HG02642 (cell line): ENCODE data around the gene NCBP2L.
A peak's percentile ranks its signal among the peaks of the same experiment; 100 is the strongest.
"Not testable (repeated sequence)": the region's sequence is repeated elsewhere in the genome, so short reads cannot be mapped to it uniquely, and the experiment has no call there.

Source experiments
- ATAC-seq: cut with Tn5 transposase; IDR thresholded peaks from one replicate; pipeline ENCODE4 v1.9.1; 2021; ENCODE audit warnings: mild to moderate bottlenecking; ENCODE audit not compliant: unreplicated experiment, poor library complexity

The NCBP2L gene

DNA sequence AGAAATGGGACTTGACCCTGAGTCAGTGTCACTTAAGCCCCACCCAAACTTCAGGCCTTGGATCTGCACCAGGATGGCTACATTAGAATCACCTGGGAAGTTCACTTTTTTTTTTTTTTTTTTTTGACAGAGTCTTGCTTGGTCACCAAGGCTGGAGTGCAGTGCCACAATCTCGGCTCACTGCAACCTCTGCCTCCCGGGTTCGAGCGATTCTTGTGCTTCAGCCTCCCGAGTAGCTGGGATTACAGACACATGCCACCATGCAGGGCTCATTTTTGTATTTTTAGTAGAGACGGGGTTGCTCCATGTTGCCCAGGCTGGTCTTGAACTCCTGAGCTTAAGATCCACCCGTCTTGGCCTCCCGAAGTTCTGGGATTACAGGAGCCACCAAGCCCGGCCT, 3.0 kb downstream of the NCBP2L start:
- ATAC-seq = no peak

DNA sequence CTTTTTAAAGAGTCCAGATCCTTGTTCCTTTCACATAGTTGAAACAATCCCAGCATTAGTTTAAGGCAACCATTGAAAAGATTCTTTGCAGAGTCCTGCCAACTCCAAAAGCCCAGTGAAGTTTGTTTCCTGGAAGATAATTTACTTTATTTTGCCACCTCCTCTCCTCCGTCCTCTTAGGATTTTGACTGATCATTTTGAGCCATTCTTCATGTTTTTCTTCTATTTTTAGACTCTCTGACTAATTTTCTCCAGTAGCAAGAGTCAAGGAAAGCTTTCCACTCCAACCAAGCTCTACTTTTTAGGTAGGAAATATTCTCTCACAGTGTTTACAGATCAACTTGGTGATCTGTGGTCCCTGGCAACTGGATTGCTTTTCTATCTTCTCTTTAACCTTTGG, 10.3 kb downstream of the NCBP2L start:
- ATAC-seq = no peak

DNA sequence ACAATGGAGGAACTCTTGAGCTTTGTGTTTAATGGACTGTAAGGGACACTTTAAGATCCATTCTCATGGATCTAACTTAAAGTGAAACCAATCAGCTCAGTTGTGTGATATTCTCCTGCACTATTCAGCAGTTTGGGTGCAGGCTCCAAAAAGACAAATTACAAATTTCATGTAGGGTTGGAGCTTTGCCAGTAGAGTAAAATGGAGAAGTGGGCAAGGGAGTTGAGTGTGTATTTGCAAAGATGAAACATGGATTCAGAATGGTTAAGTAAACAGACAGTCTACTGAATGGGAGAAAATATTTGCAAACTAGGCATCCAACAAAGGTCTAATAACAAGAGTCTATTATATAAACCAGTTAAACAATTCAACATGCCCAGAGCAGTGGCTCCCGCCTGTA, 26.9 kb downstream of the NCBP2L start:
- ATAC-seq = no peak

DNA sequence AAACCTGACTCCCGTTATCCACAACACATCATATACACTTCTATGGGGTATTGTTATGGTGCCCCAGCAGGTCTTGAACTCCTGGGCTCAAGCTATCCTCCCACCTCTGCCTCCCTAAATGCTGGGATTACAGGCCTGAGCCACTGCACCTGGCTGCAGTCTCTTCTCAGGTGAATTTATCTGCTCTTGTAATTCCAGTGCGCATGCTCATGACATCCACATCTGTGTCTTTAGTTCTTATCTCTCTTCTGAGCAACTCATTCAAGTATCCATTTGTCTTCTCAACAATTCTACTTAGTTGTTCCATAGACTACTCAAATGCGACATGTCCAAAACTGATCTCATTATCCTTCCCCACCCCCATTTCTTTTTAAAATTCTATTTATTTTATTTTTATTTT, 27.6 kb downstream of the NCBP2L start:
- no peak for ATAC-seq

DNA sequence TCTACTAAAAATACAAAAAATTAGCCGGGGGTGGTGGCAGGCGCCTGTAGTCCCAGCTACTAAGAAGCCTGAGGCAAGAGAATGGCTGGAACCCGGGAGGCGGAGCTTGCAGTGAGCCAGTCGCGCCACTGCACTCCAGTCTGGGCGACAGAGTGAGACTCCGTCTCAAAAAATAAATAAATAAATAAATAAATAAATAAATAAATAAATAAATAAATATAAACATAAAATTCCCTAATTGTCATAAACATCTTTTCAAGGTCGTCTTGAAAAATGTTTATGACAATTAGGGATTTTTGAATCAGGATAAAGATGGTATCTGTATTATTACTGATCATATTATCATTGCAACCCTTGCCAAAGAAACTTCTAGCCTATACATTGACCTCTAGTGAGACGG, 32.5 kb downstream of the NCBP2L start:
- not testable (repeated sequence) for ATAC-seq

DNA sequence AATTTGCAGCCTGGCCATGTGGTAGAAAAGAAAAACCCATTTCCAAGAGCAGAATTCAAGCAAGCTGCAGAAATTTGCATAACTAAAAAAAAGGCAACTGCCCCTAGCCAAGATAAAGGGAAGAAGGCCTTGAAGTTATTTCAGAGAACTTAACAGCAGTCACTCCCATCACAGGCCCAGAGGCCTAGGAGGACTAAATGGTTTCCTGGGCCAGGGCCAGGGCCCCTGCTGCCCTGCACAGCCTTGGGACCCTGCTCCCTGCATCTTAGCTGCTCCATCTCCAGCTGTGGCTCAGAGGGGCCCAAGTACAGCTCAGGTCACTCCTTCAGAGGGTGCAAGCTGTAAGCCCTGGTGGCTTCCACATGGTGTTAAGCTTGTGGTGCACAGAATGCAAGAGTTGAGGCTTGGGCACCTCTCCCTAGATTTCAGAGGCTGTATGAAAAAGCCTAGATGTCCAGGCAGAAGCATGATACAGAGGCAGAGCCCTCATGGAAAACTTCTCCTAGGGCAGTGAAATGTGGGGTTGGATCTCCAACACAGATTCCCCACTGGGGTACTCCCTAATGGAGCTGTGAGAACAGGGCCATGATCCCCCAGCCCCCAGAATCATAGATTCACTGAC, 41.5 kb downstream of the NCBP2L start:
- no peak for ATAC-seq

DNA sequence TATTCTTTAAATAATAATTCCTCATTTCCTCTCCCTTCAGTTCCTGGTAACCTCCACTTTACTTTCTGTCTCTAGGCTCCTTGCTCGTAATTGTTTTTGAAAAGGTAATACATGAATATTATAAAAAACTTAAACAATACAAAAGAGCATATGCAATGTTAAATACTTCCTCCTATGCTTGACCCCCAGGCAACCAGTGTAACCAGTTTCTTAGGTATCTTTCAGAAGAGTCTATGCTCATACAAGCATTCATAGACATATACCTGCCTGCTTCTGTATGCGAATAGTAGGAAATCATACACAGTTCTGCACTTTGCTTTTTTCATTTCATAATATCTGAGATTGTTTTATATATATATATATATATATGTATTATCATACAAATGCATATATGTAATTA, 45.5 kb downstream of the NCBP2L start:
- no peak for ATAC-seq

DNA sequence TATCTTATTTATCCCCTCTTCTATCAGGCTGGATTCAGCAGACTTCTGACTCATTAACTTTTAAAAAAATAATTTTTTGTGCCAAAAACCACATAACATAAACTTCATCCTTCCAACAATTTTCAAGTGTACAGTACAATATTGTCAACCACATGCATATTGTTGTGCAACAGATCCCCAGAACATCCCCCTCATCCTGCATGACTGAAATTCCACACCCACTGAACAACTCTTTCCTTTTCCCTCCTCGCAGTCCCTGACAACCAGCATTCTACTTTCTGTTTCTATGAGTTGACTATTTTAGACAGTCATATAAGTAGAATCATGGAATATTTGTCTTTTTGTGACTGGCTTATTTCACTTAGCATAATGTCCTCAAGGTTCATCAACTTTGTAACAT, 45.9 kb downstream of the NCBP2L start:
- no peak for ATAC-seq

DNA sequence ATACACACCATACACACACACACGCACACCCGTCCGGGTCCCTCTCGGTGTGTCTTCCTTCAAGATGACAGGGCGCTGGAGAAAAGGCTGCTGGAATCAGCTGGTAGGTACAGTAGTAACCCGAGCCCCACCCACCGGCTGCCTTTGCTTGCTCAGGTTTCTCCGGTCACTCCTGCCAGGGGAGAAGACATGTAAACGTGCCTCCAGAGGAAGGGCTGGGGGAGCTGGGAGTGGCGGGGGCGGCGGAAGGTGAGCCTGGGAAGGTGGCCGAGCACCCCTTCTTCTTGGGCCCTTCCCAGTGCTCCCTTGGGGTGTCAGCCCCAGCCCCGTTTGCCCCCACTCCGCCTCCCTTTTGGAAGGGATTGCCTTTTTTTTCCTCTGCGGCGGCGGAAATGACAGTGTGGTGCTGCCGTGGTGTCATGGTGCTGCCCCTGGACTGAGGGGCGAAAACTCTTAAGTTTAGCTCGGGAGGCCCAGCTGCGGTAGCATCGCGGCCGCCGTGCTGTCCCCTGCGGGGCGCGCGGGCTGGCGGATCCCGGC, 48.2 kb downstream of the NCBP2L start, which contains the start of gene MID2:
TSS of gene MID2 (plus strand) at position 169 of the 540 bp plus-strand sequence. CDS start 561 bp downstream, outside the sequence.
- peak; percentile 35 for ATAC-seq

DNA sequence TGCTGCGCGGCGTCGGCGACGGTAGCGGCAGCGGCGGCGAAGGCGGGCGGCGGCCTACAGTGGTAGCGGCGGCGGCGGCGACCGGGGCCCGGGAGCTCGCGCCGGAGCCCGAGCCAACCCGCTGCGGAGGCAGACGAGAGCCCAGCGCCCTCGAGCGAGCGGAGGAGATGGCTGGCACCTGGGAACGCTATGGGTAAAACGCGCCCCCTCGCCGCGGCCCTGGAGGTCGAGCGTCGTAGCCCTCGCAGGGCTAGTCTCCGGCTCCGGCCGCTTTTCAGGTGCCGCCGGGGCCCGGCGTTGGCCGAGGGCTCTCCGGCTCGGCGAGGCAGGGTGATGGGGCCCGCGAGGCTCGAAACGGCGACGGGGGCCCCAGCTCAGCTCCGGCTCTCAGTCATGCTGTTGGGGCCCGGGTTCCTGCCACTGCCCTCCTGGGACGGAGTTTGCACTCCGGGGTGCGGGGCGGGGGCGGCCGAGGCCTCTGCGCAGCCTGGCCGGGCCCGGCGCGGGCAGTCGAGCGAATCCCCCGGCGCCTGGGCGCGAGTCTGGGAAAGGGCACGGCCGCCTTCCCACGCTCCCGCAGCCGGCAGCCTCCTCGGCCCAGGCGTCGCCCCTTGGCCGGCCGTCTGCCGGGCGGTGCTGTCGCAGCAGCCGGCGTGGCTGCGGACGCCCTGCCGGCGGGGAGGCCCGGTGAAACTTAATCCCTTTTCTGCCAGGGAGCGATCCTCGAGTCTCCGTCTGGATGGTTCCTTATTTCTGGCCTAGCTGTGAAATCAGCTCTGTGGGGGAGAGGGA, 48.9 kb downstream of the NCBP2L start:
- peak; percentile 65 for ATAC-seq

DNA sequence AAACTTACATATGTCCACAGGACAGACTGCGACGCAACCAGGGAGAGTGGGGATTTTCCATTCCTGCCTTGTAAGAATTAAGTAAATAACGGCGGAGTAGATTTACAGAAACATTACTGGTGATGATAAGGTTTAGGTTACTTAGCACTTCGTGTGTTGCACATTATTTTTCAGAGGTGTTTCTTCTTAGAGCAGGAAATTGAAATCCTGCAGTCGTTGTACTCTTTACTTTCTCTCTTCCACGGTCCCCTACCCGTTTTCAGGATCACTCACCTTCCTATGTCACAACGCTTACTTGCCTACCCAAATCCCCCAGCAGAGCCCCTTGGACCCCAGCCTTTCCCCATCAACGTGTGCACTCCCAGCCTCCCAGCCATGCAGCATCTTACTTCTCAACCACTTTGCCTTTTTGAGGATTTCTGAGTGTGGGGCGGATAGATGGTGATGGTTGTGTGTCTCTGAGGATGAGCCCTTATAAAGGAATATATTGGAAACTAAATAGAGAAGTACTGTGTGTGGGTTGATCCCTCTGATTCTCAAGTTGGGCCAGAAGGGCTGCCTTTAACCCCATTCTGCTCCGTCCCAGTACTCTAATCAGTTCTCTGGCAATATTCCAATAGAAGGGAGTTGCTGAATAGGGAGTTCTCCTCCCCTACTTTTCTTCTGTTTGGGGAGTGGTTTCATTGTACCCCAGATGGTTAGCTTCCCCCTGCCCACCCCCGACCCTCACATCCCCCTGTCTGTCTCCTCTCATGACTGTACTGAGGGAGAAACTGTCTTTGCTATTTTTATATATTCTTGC, 49.7 kb downstream of the NCBP2L start:
- ATAC-seq = no peak

DNA sequence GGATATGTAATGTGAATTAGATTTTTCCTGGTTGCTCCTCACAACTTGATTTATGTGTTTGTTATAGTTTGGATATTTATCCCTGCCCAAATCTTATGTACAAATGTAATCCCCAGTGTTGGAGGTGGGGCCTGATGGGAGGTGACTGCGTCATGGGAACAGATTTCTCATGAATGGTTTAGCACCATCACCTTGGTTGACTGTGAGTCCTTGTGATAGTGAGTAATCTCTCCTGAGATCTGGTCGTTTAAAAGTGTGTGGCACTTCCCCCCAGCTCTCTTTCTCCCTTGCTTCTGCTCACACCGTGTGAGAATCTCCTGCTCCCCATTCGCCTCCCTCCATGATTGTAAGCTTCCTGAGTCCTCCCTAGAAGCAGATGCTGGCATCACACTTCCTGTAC, 50.3 kb downstream of the NCBP2L start:
- ATAC-seq = no peak

DNA sequence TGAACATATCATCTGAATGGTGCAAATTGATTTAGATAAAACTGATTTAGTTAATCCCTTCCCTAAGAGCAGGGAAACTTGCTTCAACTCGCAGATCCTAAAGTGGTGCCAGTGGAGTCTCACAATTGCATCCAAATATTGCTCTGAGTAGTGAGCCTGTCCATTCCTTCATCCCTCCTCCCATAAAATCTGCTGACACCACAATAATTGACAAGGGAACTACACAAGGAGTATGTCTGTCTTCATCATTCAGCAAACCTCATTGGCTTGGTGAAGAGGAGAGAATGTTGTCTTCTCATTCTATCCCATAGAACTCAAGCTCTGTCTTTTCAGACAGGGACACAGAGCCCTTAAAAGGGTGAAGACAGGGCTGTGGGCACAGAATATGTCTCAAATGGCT, 52.3 kb downstream of the NCBP2L start:
- no peak for ATAC-seq

DNA sequence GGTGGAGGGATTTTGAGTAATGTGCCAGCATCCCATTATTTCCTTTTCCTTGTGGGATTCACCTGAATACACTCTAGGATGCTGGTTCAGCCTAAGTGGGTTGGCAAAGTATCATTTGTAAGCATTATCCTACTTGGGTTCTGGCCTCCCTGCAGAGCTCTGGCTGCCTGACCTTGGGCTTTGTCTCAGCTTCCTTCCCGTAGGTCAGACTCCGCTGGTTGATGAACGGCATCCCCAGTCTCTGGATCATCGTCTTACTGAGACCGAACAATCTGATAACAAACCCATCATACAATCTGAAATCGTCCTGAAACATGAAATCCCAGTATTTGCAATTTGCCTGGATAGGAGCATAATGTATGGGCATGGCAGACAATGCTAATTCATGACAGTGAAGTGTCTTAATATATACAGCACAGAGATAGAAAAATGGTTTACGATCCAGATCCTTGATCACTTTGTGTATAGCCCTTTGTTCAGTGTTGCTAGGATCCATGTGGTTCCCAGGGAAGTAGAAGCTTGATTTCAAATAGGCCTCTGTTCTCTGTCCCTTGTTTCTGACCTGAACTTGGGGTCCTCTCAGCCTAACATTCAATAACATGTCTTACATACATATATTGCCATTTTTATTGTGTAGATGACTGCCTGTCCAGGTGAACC, 53.7 kb downstream of the NCBP2L start:
- no peak for ATAC-seq

DNA sequence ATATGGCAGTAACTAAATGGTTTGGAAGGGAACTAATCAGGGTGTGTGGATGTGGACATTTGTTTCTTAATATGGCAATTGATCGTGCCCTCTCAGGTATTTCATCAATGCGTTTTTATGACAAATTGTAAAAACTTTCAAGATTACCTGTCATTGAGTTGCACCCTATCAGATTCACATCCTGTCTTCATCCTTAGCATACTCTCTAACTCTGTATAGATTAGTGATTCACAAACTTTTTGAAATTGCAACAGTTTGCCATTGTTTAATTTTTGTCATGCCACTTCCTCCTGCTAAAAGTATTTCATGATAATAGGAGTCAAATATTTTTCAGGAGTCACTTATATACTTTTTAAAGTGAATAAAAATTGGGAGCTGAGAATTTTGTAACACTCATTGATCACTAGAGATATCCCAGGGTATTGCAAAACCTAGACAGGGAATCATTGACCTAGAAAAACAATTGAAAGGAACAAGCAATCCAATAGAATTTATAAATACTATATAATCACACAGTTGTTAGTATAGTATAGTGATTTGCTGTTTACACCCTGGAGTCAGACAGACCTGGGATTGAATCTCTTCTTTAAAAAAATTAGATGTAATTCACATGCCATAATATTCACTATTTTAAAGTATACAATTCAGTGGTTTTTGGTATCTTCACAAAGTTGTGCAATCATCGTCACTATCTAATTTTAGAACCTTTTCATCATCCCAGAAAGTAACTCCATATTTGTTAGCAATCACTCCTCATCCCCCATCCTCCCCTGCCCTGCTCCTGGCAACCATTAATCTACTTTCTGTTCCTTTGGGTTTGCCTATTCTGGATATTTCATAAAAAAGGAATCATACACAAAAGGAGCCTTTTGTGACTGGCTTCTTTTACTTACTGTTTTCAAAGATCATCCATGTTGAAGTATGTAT, 57.0 kb downstream of the NCBP2L start:
- ATAC-seq = no peak

DNA sequence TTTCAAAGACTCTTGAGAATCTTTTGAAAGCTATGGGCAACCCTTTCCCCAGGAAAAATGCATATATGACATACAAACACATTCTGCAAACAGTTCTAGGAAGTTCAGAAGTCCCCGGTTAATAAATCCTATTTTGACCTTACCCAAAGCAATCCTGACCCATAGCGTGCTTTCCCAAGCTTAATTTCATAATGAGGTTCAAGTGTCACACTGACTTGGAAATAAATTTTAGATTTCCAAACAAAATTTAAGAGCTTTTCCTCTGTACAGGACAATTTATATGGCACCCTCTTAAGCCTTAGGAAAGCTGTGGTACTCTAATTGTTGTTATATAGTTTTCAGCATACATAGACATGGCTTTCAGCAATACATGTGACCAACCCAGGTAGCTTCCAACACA, 59.4 kb downstream of the NCBP2L start:
- no peak for ATAC-seq

DNA sequence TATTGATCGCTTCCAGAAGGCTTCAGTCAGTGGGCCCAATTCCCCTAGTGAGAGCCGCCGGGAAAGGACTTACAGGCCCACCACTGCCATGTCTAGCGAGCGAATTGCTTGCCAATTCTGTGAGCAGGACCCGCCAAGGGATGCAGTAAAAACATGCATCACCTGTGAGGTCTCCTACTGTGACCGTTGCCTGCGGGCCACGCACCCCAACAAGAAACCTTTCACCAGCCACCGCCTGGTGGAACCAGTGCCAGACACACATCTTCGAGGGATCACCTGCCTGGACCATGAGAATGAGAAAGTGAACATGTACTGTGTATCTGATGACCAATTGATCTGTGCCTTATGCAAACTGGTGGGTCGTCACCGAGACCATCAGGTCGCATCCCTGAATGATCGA, 63.4 kb downstream of the NCBP2L start:
- ATAC-seq = no peak

DNA sequence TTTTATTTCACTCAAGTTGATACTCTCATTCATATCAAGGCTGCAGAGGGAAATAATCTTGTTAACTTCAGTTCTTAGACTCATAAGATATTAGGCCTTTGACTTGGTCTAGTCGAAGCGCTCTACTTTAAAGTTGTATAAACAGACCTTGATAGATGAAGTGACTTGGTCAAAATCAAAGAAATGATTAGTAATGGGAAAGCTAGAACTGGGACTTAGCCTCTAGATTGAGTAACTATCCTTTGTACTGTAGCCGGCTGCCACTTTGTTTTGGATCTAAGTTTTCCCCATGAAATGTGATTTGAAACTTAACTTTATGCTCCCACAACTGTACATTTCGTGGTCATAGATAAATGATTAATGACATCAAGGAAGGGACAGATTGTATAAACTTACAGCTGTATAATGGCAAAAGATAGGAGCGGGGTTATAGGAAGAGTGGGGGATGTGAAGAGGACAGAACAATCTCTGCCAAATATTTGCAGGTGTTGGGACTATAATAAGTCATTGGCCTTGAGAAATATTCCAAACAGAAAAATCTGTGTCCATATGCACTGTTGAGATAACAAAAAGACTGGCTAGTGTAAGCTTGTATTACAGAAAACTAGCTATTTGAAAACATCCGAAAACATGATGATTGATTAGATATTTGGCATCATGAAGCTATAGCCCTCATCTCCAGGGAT, 65.3 kb downstream of the NCBP2L start:
- ATAC-seq = no peak
